ENCODE results near the gene MAN1C1. TPM values are rescaled to one million over a fixed set of nuclear protein-coding genes. Genes with fewer than 3 reads are reported as not detected.

The MAN1C1 gene
- total and polyA plus RNA-seq, 2 donors from 2014 or later = 31.7 to 65.5 TPM

DNA sequence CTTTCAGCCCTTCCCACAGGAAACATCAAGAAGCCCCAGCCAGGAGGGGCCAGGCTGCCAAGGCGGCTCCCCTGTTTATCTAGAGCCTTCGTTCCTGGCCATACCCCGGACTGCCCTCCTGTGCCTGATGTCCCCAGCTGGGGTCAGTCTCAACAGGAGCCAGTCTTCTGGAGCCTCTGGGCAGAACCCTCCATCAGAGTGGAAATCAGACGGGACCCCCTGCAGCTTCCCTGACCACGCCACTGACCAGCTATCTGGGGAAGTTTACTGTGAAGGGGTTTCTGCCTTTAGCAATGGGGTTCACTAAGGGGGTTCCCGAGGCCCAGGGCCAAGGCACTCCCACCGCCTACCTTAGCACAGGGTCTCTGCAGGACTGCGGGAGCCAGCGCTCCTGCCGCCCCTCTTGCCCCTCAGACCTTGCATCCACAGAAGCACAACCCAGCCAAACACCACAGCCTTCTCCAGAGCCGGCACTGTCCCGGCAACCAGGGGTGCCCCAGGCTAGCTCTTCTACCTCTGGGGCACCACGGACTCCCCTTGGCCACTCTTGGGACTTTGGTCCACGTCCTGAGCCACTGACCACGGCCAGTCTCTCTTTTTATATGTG, 199.6 kb downstream of the MAN1C1 start:
- Histone ChIP-seq H3K27ac (ENCODE audit: low read depth in 2 of 2, low read length in 2 of 2) (no peak overlapping the region), H3K9me3 (ENCODE audit: control insufficient read depth in 2 of 3, insufficient read depth in 1 of 3, low read length in 3 of 3) (no peaks in the 10 kb centered on the region), H3K4me3 (ENCODE audit: low read length in 3 of 3) (no peak overlapping the region), H3K9ac (ENCODE audit: low read length in 3 of 3) (no peak overlapping the region), H3K27me3 (ENCODE audit: control insufficient read depth, insufficient read depth, low read length) (no peaks in the 10 kb centered on the region), H3K36me3 (ENCODE audit: control insufficient read depth in 2 of 3, insufficient read depth in 3 of 3, low read length in 3 of 3) (peaks cover 0 to 7% (median 3%) of the 10 kb centered on the region in 3 donors), H3K4me1 (ENCODE audit: control insufficient read depth in 2 of 3, insufficient read depth in 2 of 3, low read depth in 1 of 3, low read length in 3 of 3) (peaks cover 4 to 24% (median 14%) of the 10 kb centered on the region in 3 donors)
- FAIRE-seq (no peak), DNase-seq (peak in 1 of 5 donors; percentile 66)
- intact Hi-C loops (cut with DNase I) = no loop called here
- TF ChIP-seq, protein P1, sequence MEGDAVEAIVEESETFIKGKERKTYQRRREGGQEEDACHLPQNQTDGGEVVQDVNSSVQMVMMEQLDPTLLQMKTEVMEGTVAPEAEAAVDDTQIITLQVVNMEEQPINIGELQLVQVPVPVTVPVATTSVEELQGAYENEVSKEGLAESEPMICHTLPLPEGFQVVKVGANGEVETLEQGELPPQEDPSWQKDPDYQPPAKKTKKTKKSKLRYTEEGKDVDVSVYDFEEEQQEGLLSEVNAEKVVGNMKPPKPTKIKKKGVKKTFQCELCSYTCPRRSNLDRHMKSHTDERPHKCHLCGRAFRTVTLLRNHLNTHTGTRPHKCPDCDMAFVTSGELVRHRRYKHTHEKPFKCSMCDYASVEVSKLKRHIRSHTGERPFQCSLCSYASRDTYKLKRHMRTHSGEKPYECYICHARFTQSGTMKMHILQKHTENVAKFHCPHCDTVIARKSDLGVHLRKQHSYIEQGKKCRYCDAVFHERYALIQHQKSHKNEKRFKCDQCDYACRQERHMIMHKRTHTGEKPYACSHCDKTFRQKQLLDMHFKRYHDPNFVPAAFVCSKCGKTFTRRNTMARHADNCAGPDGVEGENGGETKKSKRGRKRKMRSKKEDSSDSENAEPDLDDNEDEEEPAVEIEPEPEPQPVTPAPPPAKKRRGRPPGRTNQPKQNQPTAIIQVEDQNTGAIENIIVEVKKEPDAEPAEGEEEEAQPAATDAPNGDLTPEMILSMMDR (IDR thresholded peaks at IDR 0.05; ENCODE audit: borderline replicate concordance, extremely low read depth, insufficient read depth) = no peak

GRCh38 chr1:25817840-25818501, 201.4 kb downstream of the MAN1C1 start:
- peaks cover 0 to 5% (median 3%) of the 10 kb centered on the region in 3 donors for H3K36me3 ChIP-seq (ENCODE audit: control insufficient read depth in 2 of 3, insufficient read depth in 3 of 3, low read length in 3 of 3)
- no peak overlapping the region for H3K4me3 ChIP-seq (ENCODE audit: low read length in 3 of 3)
- FAIRE-seq (no peak), DNase-seq (peak in 3 of 5 donors; percentile 36 to 69 (median 67))
- H3K9ac ChIP-seq (ENCODE audit: low read length in 3 of 3) = peak overlapping the region in 1 of 3 donors; percentile 15
- peaks cover 4 to 34% (median 22%) of the 10 kb centered on the region in 3 donors for H3K4me1 ChIP-seq (ENCODE audit: control insufficient read depth in 2 of 3, insufficient read depth in 2 of 3, low read depth in 1 of 3, low read length in 3 of 3)
- peak overlapping the region in 1 of 2 donors; percentile 38 for H3K27ac ChIP-seq (ENCODE audit: low read depth in 2 of 2, low read length in 2 of 2)
- H3K27me3 ChIP-seq (ENCODE audit: control insufficient read depth, insufficient read depth, low read length) = no peaks in the 10 kb centered on the region
- TF ChIP-seq, protein P1 (IDR thresholded peaks at IDR 0.05; ENCODE audit: borderline replicate concordance, extremely low read depth, insufficient read depth) = no peak
- H3K9me3 ChIP-seq (ENCODE audit: control insufficient read depth in 2 of 3, insufficient read depth in 1 of 3, low read length in 3 of 3) = no peaks in the 10 kb centered on the region
- intact Hi-C loops (cut with DNase I) = no loop called here

- H3K36me3 ChIP-seq (ENCODE audit: control insufficient read depth in 2 of 3, insufficient read depth in 3 of 3, low read length in 3 of 3) = peaks cover 0 to 3% (median under 1%) of the 10 kb centered on the region in 3 donors
- no peak overlapping the region for H3K9ac ChIP-seq (ENCODE audit: low read length in 3 of 3)
- TF ChIP-seq, protein P1 (IDR thresholded peaks at IDR 0.05; ENCODE audit: borderline replicate concordance, extremely low read depth, insufficient read depth) = no peak
- peak overlapping the region in 1 of 2 donors; percentile 38 for H3K27ac ChIP-seq (ENCODE audit: low read depth in 2 of 2, low read length in 2 of 2)
- H3K9me3 ChIP-seq (ENCODE audit: control insufficient read depth in 2 of 3, insufficient read depth in 1 of 3, low read length in 3 of 3) = no peaks in the 10 kb centered on the region
- peaks cover 4 to 34% (median 22%) of the 10 kb centered on the region in 3 donors for H3K4me1 ChIP-seq (ENCODE audit: control insufficient read depth in 2 of 3, insufficient read depth in 2 of 3, low read depth in 1 of 3, low read length in 3 of 3)
- FAIRE-seq (no peak), DNase-seq (peak in 1 of 5 donors; percentile 45)
- intact Hi-C loops (cut with DNase I) = no loop called here
- H3K4me3 ChIP-seq (ENCODE audit: low read length in 3 of 3) = peak overlapping the region; percentile 65 to 77 (median 70)
- H3K27me3 ChIP-seq (ENCODE audit: control insufficient read depth, insufficient read depth, low read length) = no peaks in the 10 kb centered on the region
These were observed 202.0 kb downstream of the MAN1C1 start for GRCh38 chr1:25818569-25818968.

Data from kidney (tissue), 14 donors.